ENCODE measurements around the gene PTPRD.

PTPRD gene

GRCh38 chr9:9817176-9817575, 795.6 kb downstream of the PTPRD start:
- no peak overlapping the region for H2AFZ ChIP-seq (ENCODE audit: low read depth)
- H3K79me2 ChIP-seq (ENCODE audit: insufficient read depth, low read depth): no peaks in the 10 kb centered on the region
- no peak overlapping the region for H3K4me3 ChIP-seq (IDR thresholded peaks at IDR 0.05; ENCODE audit: insufficient read depth, low read depth, low read length)
- TF ChIP-seq CTCF (conservative IDR thresholded peaks at IDR 0.05; ENCODE audit: low read depth, low read length): no peak
- no peaks in the 10 kb centered on the region for H4K20me1 ChIP-seq (ENCODE audit: insufficient read depth)
- H3K4me2 ChIP-seq: no peak overlapping the region
- H3K27me3 ChIP-seq (ENCODE audit: insufficient read depth, low read depth): no peaks in the 10 kb centered on the region
- no peaks in the 10 kb centered on the region for H3K36me3 ChIP-seq (ENCODE audit: insufficient read depth)
- H3K9ac ChIP-seq: no peak overlapping the region
- no peak overlapping the region for H3K27ac ChIP-seq
- no peaks in the 10 kb centered on the region for H3K4me1 ChIP-seq (ENCODE audit: low read depth, poor library complexity, severe bottlenecking)

- no peak overlapping the region for H3K4me2 ChIP-seq
- no peaks in the 10 kb centered on the region for H3K4me1 ChIP-seq (ENCODE audit: low read depth, poor library complexity, severe bottlenecking)
- no peak overlapping the region for H3K9ac ChIP-seq
- no peak overlapping the region for H2AFZ ChIP-seq (ENCODE audit: low read depth)
- TF ChIP-seq CTCF (conservative IDR thresholded peaks at IDR 0.05; ENCODE audit: low read depth, low read length): no peak
- no peaks in the 10 kb centered on the region for H3K36me3 ChIP-seq (ENCODE audit: insufficient read depth)
- H3K4me3 ChIP-seq (IDR thresholded peaks at IDR 0.05; ENCODE audit: insufficient read depth, low read depth, low read length): no peak overlapping the region
- no peaks in the 10 kb centered on the region for H3K79me2 ChIP-seq (ENCODE audit: insufficient read depth, low read depth)
- H4K20me1 ChIP-seq (ENCODE audit: insufficient read depth): no peaks in the 10 kb centered on the region
- no peaks in the 10 kb centered on the region for H3K27me3 ChIP-seq (ENCODE audit: insufficient read depth, low read depth)
- H3K27ac ChIP-seq: no peak overlapping the region
Measured at GRCh38 chr9:9804109-9804508, 808.7 kb downstream of the PTPRD start.

GRCh38 chr9:9799287-9799686, 813.5 kb downstream of the PTPRD start:
- no peak overlapping the region for H3K27ac ChIP-seq
- no peaks in the 10 kb centered on the region for H3K4me1 ChIP-seq (ENCODE audit: low read depth, poor library complexity, severe bottlenecking)
- H3K27me3 ChIP-seq (ENCODE audit: insufficient read depth, low read depth): no peaks in the 10 kb centered on the region
- no peak overlapping the region for H3K4me2 ChIP-seq
- H3K79me2 ChIP-seq (ENCODE audit: insufficient read depth, low read depth): no peaks in the 10 kb centered on the region
- no peak for TF ChIP-seq CTCF (conservative IDR thresholded peaks at IDR 0.05; ENCODE audit: low read depth, low read length)
- no peak overlapping the region for H3K4me3 ChIP-seq (IDR thresholded peaks at IDR 0.05; ENCODE audit: insufficient read depth, low read depth, low read length)
- no peak overlapping the region for H2AFZ ChIP-seq (ENCODE audit: low read depth)
- H4K20me1 ChIP-seq (ENCODE audit: insufficient read depth): no peaks in the 10 kb centered on the region
- H3K9ac ChIP-seq: no peak overlapping the region
- H3K36me3 ChIP-seq (ENCODE audit: insufficient read depth): no peaks in the 10 kb centered on the region

GRCh38 chr9:9792144-9792857, 820.5 kb downstream of the PTPRD start:
- no peak for TF ChIP-seq CTCF (conservative IDR thresholded peaks at IDR 0.05; ENCODE audit: low read depth, low read length)
- Histone ChIP-seq H3K27me3 (ENCODE audit: insufficient read depth, low read depth) (no peaks in the 10 kb centered on the region), H3K4me3 (IDR thresholded peaks at IDR 0.05; ENCODE audit: insufficient read depth, low read depth, low read length) (no peak overlapping the region), H3K4me1 (ENCODE audit: low read depth, poor library complexity, severe bottlenecking) (peaks cover 23% of the 10 kb centered on the region), H2AFZ (ENCODE audit: low read depth) (no peak overlapping the region), H3K27ac (no peak overlapping the region), H3K4me2 (no peak overlapping the region), H4K20me1 (ENCODE audit: insufficient read depth) (no peaks in the 10 kb centered on the region), H3K79me2 (ENCODE audit: insufficient read depth, low read depth) (no peaks in the 10 kb centered on the region), H3K9ac (no peak overlapping the region), H3K36me3 (ENCODE audit: insufficient read depth) (no peaks in the 10 kb centered on the region)

Measured in KMS-11 (cell line).